H1 (cell line): ENCODE results near the gene GRID1. TPM values are rescaled to one million over a fixed set of nuclear protein-coding genes. Genes with fewer than 3 reads are reported as not detected.

ENCODE experiments used
- ASH2L ChIP-seq: fragments of 200-600, 300-600 bp; sonication (generic); IDR thresholded peaks from one replicate; pipeline ENCODE4 v1.7.1; 2017; ENCODE audit warnings: low read length
- NRF1 ChIP-seq: IDR thresholded peaks from 2 replicates; pipeline ENCODE4 v1.6.1; 2011; ENCODE audit warnings: mild to moderate bottlenecking, low read depth, low read length, improper control_type of control experiment
- SIN3A ChIP-seq, 2 experiments: IDR thresholded peaks in 1 of 2; conservative IDR thresholded peaks in 1 of 2; 2 replicates each; pipeline ENCODE4 v1.6.1; 2011 to 2012; ENCODE audit warnings: low read length in 2 of 2, improper control_type of control experiment in 1 of 2, low read depth in 1 of 2, mild to moderate bottlenecking in 1 of 2
- polyA plus RNA-seq, 7 experiments: library from polyadenylated mRNA; depleted of rRNA in 3 of 7; stranded (reverse) in 5 of 7; unstranded in 2 of 7; fragments of >200 nt in 5 of 7; fragments of 200-250 nt in 2 of 7; gene quantifications; 1 replicate in 5 of 7; 2 replicates in 1 of 7; 4 replicates in 1 of 7; pipeline versions ENCODE4 v1.2.1 to v1.2.3, GENCODE V29; 2011 to 2013; ENCODE audit warnings: missing spikeins in 2 of 7, mixed read lengths in 2 of 7
- total RNA-seq: library from RNA; stranded (reverse); fragmentation: NEBNext Ultra II Directional; extraction: Animal tissue kit (Norgen Biotek cat#: 25700); gene quantifications from 2 replicates; pipeline ENCODE4 v1.2.1, GENCODE V29; 2021

Gene GRID1
- total and polyA plus RNA-seq, 2 of the 8 experiments (the other 6 are each of a cell fraction or from before 2014, with no cell fraction given), result 0.22 to 0.30 TPM

GRCh38 chr10:85575441-85575840 is 791.2 kb downstream of the GRID1 start (continued):
- TF ChIP-seq ASH2L (no peak), NRF1 (no peak), SIN3A (conservative IDR thresholded peaks at IDR 0.05 in 1 of 2, IDR thresholded peaks at IDR 0.05 in 1 of 2; ENCODE audit: low read depth in 1 of 2, low read length in 2 of 2) (no peak)
